ENCODE measurements around the gene CDCA4.
A peak's percentile ranks its signal among the peaks of the same experiment; 100 is the strongest.
"Not testable (repeated sequence)": the region's sequence is repeated elsewhere in the genome, so short reads cannot be mapped to it uniquely, and the experiment has no call there.

The CDCA4 gene

DNA sequence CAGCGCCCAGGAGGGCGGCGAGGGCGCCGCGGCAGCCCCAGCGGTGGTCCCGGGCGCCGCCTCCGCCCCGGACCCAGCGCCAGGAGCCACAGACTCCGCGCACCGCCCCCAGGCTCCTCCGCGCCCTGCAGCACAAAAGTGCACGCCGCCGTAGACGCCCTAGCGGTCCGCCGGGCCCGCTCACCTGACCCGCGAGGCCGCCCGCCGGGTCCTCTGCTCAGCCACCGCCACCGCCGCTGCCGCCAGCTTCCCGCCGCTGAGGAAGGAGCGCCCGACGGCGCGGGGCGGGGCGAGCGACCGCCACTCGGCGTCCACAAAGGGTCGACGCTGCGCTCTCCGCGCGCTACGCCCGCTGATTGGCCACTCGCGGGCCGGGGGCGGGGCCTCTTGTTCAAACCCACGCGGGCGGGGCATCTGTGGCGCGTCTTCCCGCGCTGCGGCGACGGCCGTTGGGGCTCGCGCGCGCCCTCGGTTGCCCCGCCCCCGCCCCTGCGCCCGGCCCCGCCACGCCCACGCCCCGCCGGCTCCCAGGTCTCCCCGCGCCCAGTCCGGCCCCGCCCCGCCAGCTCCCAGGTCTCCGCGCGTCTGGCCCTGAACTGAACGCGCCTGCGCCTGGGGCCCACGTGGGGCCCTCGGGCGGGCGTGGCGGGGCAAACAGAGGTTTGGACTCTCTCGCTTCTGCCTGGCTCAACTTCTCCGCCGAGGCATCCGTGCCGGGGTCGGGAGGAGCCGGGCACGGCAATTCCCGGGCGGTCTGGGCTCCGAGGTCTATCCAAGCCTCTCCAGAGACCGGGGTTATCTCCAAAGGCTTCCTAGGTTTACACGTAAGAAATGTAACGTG lies at the start of gene CDCA4:
CDCA4 (minus strand) TSS at position 269 of the 841 bp plus-strand sequence. CDS start 9,154 bp downstream, outside the sequence.
- peak; percentile 63 for DNase-seq

DNA sequence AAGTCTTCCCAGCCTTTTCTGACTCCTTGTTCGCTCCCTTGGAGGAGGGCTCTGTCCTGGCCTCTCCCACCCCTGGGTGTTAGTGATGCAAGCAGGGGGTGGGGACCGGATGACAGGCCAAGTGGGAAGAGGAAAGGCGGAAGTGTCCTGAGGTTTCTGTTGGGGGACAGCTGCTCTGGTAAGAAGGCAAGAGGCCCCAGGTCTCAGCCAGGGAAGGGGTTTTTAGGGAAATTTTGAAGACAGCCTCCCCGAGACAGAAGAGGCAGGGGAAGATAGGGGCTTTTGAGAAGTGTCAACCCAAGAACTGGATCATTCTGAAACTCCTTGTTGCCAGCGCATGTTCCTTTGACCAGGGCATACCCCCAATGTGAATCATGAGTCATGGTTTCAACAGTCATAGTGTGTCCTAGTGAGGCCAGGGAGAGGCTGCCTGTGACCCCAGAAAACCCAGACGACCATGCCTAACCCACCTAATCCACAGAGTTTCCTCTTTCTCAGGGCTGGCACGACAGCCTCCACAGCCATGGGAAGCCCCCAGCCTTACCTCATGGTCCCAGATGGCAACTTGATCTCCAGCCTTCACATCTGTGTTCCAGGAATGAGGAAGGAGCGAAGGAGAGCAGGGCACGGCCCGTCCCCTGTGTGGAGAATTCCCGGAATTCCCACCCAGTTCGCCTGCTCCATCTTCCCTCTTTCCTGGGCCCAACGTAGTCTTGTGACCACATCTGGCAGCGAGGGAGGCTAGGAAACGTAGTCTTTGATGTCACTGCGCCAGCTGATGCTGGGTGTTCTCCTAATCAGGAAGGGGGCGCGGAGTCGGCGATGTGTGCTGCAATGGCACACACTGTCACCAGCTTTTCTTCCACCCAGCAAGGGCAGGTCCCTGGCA lies 49.2 kb upstream of the CDCA4 start:
- no peak for DNase-seq

- DNase-seq, result no peak
Observed at GRCh38 chr14:105069522-105069870, 48.6 kb upstream of the CDCA4 start.

GRCh38 chr14:105068818-105069217 lies 47.9 kb upstream of the CDCA4 start:
- DNase-seq, result no peak

DNA sequence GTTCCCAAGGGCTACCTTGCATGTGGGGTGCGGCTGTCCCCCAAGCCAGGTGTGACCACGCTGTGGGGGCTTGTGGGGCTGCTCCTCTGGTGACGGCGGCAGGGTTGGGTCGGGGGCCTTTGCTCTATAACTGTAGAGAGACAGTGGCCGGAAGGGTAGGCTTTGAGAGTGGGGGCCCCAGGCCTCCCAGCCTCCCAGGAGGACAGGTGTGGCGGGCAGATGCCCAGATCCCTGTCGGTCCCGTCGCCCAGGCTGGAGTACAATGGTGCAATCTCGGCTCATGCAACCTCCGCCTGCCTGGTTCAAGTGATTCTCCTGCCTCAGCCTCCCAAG lies 47.1 kb upstream of the CDCA4 start:
- no peak for DNase-seq

DNA sequence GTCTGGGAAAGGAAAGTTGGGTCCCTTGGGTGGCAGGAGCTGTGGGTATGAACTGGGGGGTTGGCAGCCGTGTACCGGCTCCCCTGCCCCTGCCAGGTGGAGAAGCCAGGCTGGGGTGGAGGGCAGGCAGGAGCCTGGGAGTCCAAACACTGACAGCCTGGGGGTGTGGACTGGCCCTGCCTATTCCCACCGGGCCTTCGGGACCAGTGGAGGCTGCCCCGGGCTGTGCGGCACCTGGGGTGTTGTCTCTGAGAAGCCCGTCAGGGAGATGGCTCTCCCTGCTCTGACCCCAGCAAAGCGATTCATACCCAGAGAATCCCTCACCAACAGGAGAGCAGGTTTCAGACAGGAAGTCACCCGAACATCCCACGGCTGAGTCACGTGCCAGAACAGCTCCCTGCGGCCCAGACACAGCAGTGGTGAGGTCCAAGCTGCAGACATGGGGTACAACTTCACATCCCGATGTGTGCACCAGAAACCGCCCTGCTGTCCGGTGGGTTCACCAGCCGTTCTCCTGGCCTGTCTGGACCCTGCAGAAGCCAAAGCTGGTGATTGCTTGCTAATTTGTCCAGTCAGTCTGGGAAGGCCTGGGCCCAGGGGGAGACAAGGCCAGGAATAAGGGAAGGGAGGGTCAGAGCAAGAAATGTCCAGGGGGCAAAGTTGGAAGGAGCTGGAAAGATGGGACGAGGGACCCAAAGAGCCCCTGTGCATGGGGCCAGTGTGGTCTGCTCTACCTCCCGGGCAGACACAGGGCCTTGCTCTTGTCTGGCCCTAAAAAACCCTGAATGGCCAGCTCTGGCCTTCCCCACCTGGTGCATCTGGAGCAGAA lies 46.5 kb upstream of the CDCA4 start:
- no peak for DNase-seq

DNA sequence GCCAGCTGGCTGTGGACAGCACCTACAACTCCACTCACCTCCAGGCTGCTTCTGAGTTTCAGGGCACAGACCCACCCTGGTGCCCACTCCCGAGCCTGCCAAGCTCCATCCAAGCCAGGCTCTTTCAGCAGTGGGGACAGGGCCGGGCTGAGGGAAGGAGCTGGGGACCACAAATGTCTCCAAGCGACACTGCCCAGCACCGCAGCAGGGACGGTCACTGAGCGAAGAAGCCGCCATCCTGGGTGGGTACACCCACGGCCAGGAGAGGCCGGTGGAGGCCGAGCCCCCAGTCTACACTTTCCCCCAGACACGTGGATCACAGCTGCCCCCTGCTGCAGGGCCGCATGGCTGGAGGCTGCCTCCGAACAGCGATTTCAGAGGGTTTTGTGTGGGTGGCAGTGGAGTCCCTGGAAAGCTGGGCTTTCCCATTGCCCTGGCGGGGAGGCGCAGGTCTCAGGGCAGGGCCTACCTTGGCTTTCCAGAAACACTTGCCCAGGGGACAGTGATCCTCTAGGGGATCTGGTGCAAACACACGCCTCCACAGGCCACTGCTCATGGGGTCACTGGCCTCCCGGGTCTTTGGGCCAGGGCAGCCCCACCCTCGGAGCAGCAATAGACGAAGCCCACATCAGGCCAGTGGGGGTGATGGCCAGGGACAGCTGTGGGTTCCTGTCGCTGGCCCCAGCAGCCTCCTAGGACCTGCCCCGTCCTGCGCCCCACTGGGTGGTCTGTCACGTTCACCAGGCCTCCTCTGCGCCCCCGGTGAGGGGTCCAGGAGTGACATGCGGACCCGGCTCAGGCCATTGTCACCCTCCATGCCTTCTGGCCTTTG lies 45.6 kb upstream of the CDCA4 start:
- no peak for DNase-seq

DNA sequence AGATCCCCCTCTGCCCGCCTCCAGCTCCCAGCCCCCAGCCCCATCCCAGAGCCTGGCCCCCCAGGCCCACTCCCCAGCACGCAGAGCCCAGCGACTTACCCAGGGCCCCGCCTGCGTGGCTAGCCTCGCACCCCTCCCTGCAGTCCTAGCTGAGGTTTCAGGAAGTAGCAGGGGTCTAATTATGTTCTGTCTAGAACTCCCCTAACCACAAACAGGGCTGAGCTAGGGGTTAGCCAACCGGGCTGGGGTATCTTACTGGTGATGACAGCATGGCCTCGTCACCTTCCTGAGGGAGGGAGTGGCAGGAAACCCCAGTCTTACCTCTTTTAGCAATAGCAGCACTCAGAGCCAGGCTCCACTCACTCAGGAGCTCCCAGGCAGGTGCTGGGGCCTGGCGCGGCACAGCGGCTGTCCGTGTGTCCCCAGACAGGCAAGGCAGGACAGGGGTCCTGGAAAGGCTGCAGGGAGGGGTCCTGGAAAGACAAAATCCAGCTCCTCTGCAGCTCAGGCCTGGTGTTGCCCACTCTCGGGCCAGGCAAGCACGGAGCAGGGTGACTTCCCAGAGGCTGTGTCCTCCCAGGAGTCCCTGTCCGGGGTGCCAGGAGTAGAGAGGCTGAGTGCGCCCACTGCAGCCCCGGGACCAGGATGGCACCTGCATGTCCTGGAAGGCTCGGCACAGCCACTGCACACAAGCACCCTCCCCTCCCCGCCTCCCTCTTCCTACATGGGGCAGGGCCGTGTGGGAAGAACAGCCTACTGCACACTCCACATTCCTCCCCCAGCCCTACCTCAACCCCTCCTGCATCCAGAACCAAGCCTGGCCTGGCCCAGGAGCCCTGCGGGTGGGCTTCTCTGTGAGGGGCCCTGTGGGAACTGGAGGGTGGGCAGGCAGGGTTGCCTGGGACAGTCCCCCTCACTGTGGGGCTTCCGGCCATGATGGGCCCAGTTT lies 44.7 kb upstream of the CDCA4 start, which contains the start of gene GPR132:
GPR132 (minus strand) TSS at position 151 of the 949 bp plus-strand sequence. CDS start 10,010 bp downstream, outside the sequence.
- peak; percentile 96 for DNase-seq

DNA sequence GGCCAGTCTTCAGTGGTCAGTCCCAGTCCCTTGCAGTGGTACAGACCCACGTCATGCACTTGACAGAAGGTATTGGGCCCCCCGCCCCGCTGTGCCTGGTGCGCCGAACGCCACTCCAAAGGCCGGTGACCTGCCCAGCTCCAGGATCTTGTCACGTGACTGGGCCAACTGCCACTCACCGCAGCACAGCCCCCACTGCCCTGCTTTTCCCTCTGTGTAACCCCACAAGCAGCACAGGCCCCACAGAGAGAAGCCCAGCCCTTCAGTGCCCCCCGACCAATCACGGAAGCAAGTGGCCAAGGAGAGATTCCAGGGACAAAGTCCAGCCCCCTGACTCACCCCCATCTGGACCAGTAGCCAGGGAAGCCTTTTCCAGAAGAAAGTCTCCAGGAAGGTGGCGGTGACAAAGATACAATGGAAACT lies 43.8 kb upstream of the CDCA4 start:
- DNase-seq, result no peak

DNA sequence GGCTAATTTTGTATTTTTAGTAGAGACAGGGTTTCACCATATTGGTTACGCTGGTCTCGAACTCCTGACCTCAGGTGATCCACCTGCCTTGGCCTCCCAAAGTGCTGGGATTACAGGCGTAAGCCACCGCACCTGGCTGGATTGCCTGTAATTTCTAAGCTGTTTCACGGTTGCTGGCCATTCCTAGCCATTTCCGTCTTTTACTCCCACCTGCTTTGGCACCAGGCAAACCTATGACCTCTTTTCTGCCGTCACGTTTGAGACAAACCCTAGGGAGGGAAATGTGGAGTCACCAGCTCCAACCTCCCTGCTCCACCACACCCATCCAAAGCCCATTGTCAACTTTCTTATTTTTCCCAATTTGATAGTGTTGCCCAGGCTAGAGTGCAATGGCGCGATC lies 43.1 kb upstream of the CDCA4 start:
- no peak for DNase-seq

GRCh38 chr14:105063506-105063905 lies 42.6 kb upstream of the CDCA4 start:
- not testable (repeated sequence) for DNase-seq

GRCh38 chr14:105063056-105063455 lies 42.2 kb upstream of the CDCA4 start:
- no peak for DNase-seq

- DNase-seq, result no peak
Observed at GRCh38 chr14:105062048-105062433, 41.2 kb upstream of the CDCA4 start.

GRCh38 chr14:105061428-105062047 lies 40.7 kb upstream of the CDCA4 start:
- no peak for DNase-seq

GRCh38 chr14:105060751-105061427 lies 40.0 kb upstream of the CDCA4 start:
- no peak for DNase-seq

DNA sequence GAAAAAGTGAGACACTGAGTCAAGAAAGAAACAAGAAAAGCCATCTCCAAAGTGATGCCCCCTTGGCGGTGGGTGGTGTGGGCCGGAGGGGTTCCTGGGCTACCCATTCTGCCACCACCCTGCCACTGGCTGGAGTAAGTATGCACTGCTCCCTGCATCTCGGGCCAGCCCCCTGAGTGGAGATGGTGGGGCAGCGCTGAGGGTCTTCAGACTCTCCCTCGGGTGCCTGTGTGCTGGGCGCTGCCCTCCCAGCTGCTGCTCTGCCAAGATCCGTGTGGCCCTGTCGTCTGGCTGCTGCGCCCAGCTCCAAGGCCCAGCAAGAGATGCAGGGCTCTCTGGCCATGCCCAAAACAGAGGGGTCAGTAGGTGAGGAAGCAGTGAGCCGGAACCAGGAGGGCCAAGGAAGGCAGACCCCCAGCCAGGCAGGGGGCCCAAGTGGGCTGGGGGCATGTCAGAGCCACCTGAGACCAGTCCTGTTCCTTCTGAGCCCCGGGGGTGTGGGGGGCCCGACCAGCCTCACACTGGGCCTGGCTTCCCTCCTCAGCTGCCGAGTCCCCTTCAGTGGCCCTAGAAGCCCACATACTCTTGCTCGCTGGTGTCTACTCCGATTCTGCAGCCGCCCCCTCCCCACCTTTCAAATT lies 39.2 kb upstream of the CDCA4 start:
- no peak for DNase-seq

DNA sequence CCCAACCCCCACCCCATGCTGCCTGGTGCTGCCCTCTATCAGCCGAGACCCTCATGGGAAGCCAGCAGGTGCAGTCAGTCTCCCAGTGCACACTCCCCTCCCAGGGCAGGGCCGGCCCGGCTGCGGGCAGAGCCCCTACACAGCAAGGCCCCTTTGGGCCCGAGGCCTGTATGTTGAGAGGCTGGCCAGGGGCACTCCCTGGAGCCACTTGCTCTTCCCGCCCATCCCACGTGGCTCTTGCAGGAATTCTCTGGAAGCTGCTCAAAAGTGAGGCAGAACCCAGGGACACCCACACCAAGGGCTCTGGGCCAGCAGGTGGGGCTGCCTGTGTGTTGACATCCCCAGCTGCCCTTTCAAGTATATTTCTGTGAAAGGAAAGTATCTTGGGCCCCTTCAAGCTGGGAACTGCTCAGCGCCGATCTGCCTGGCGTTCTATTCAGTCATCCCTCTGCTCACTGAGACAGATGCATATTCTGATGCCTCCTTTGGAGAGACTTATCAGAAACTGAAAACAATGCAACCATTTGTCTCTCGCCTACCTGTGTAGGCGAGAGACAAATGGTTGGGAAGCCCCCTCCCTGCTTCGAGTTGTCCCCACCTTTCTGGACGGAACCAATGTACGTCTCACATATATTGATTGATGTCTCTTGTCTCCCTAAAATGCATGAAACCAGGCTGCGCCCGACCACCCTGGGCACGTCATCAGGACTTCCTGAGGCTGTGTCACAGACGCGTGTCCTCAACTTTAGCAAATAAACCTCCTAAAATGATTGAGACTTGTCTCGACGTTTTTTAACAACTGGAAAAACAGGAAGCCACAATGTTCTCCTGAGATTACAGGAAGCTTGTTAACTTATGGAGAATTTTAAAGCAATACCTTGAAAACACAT lies 38.4 kb upstream of the CDCA4 start:
- DNase-seq, result no peak

GRCh38 chr14:105058521-105059034 lies 37.7 kb upstream of the CDCA4 start:
- no peak for DNase-seq

Measured in SIG-M5 (cell line).